Endometrial microvascular endothelial cells (primary cell): ENCODE results near the gene SPON1. TPM values are rescaled to one million over a fixed set of nuclear protein-coding genes. Genes with fewer than 3 reads are reported as not detected.
"Not testable (repeated sequence)": the region's sequence is repeated elsewhere in the genome, so short reads cannot be mapped to it uniquely, and the experiment has no call there.

Experiments
- in situ Hi-C: cut with HindIII; loops from 2 replicates; pipeline ENCODE4 v1.10.0; 2017; ENCODE audit warnings: low sequenced_read_pairs, low pct_unique_long_range_greater_than_20kb; ENCODE audit errors: inconsistent ontology term
- total RNA-seq: library from RNA; depleted of rRNA; stranded (reverse); fragments of >200 nt; gene quantifications from one replicate; pipeline ENCODE4 v1.2.3, GENCODE V29; 2015; ENCODE audit errors: inconsistent ontology term

The SPON1 gene
- total RNA-seq, 1 donor from 2014 or later: not detected

GRCh38 chr11:14269692-14270573, 307.4 kb downstream of the SPON1 start:
- in situ Hi-C loops: no loop called here

GRCh38 chr11:14270690-14271542, 308.4 kb downstream of the SPON1 start:
- in situ Hi-C loops: no loop called here

GRCh38 chr11:14273895-14274294, 311.4 kb downstream of the SPON1 start:
- in situ Hi-C loops: no loop called here

- in situ Hi-C loops: no loop called here
These were observed 312.6 kb downstream of the SPON1 start for GRCh38 chr11:14275076-14275475.

- in situ Hi-C loops: not testable (repeated sequence)
These were observed 316.3 kb downstream of the SPON1 start for GRCh38 chr11:14278869-14279268.

GRCh38 chr11:14288189-14288935, 325.8 kb downstream of the SPON1 start:
- in situ Hi-C loops: no loop called here

- in situ Hi-C loops: no loop called here
These were observed 327.9 kb downstream of the SPON1 start for GRCh38 chr11:14290422-14290821.

- in situ Hi-C loops: loop anchor here (25.0 kb wide), 1 partner anchor 162 kb away; no protein-coding TSS in a partner anchor
These were observed 337.4 kb downstream of the SPON1 start for GRCh38 chr11:14299921-14300320.

GRCh38 chr11:14300661-14301304, 338.3 kb downstream of the SPON1 start:
- in situ Hi-C loops: loop anchor here (25.0 kb wide), 1 partner anchor 162 kb away; no protein-coding TSS in a partner anchor

- in situ Hi-C loops: loop anchor here (25.0 kb wide), 1 partner anchor 158 kb away; no protein-coding TSS in a partner anchor
These were observed 342.1 kb downstream of the SPON1 start for GRCh38 chr11:14304601-14305000.

GRCh38 chr11:14305649-14306048, 343.1 kb downstream of the SPON1 start:
- in situ Hi-C loops: loop anchor here (25.0 kb wide), 1 partner anchor 157 kb away; no protein-coding TSS in a partner anchor

GRCh38 chr11:14306481-14306880, 344.0 kb downstream of the SPON1 start:
- in situ Hi-C loops: loop anchor here (25.0 kb wide), 1 partner anchor 156 kb away; no protein-coding TSS in a partner anchor

- in situ Hi-C loops: loop anchor here (25.0 kb wide), 1 partner anchor 154 kb away; no protein-coding TSS in a partner anchor
These were observed 345.8 kb downstream of the SPON1 start for GRCh38 chr11:14308114-14308896.

GRCh38 chr11:14308897-14309387, 346.4 kb downstream of the SPON1 start:
- in situ Hi-C loops: loop anchor here (25.0 kb wide), 1 partner anchor 153 kb away; no protein-coding TSS in a partner anchor

GRCh38 chr11:14309425-14310192, 347.1 kb downstream of the SPON1 start:
- in situ Hi-C loops: loop anchor here (25.0 kb wide), 1 partner anchor 153 kb away; no protein-coding TSS in a partner anchor

GRCh38 chr11:14310679-14311078, 348.2 kb downstream of the SPON1 start:
- in situ Hi-C loops: loop anchor here (25.0 kb wide), 1 partner anchor 152 kb away; no protein-coding TSS in a partner anchor
